Fibroblast of pulmonary artery (primary cell): Measurements from ENCODE around the gene RAPGEF6.

ENCODE experiments used
- DNase-seq: peaks from one replicate; pipeline ENCODE4 v3.0.0-alpha.2; 2010; ENCODE audit warnings: low read depth
- H3K4me3 ChIP-seq: replicated peaks from 2 replicates; pipeline ENCODE4 v1.5.1; 2011; ENCODE audit warnings: low read depth, mild to moderate bottlenecking, control low read depth, low read length, moderate library complexity
- CTCF ChIP-seq: IDR thresholded peaks from 2 replicates; pipeline ENCODE4 v1.5.1; 2011; ENCODE audit warnings: mild to moderate bottlenecking, control low read depth, low read length, inconsistent platforms; ENCODE audit errors: missing control alignments

The RAPGEF6 gene

GRCh38 chr5:131619102-131619501 is 15.9 kb downstream of the RAPGEF6 start:
- no peak overlapping the region for H3K4me3 ChIP-seq
- no peak for TF ChIP-seq CTCF
- no peak for DNase-seq

GRCh38 chr5:131617140-131617822 is 17.7 kb downstream of the RAPGEF6 start:
- no peak for DNase-seq
- no peak for TF ChIP-seq CTCF
- no peak overlapping the region for H3K4me3 ChIP-seq

- no peak for TF ChIP-seq CTCF
- H3K4me3 ChIP-seq = no peak overlapping the region
- no peak for DNase-seq
Measured at GRCh38 chr5:131615957-131616356, 19.1 kb downstream of the RAPGEF6 start.

- no peak overlapping the region for H3K4me3 ChIP-seq
- DNase-seq = no peak
- TF ChIP-seq CTCF = no peak
Measured at GRCh38 chr5:131613423-131613822, 21.6 kb downstream of the RAPGEF6 start.

- H3K4me3 ChIP-seq = no peak overlapping the region
- DNase-seq = no peak
- TF ChIP-seq CTCF = no peak
Measured at GRCh38 chr5:131611064-131611381, 24.0 kb downstream of the RAPGEF6 start.

GRCh38 chr5:131610198-131611063 is 24.6 kb downstream of the RAPGEF6 start:
- no peak for TF ChIP-seq CTCF
- peak; percentile 85 for DNase-seq
- H3K4me3 ChIP-seq = no peak overlapping the region
